Type B pancreatic cell (in vitro differentiated cells): Measurements from ENCODE around the gene VWC2L. TPM values are rescaled to one million over a fixed set of nuclear protein-coding genes. Genes with fewer than 3 reads are reported as not detected.

Source experiments
- DNase-seq: peaks from one replicate; pipeline ENCODE4 v3.0.0; 2021; ENCODE audit warnings: mixed read lengths; ENCODE audit not compliant: unreplicated experiment; ENCODE audit errors: extremely low spot score
- H3K27ac Mint-ChIP-seq: 2 replicates; pipeline ENCODE4 v1.8.0; 2021; ENCODE audit warnings: mild to moderate bottlenecking, mixed read lengths
- H3K27me3 Mint-ChIP-seq: 2 replicates; pipeline ENCODE4 v1.8.0; 2021; ENCODE audit warnings: mixed read lengths
- H3K36me3 Mint-ChIP-seq: 2 replicates; pipeline ENCODE4 v1.8.0; 2021; ENCODE audit warnings: mixed read lengths
- H3K4me1 Mint-ChIP-seq: one replicate; pipeline ENCODE4 v1.8.0; 2021; ENCODE audit warnings: mixed read lengths; ENCODE audit not compliant: unreplicated experiment
- H3K4me3 Mint-ChIP-seq: 2 replicates; pipeline ENCODE4 v1.8.0; 2021; ENCODE audit warnings: mild to moderate bottlenecking, mixed read lengths
- H3K9me3 Mint-ChIP-seq: 2 replicates; pipeline ENCODE4 v1.8.0; 2021; ENCODE audit warnings: mixed read lengths
- CTCF ChIP-seq: fragments of 200-600 bp; sonication (generic); conservative IDR thresholded peaks from 2 replicates; pipeline ENCODE4 v1.5.0; 2021; ENCODE audit warnings: antibody characterized with exemption, mild to moderate bottlenecking
- total RNA-seq: library from RNA; stranded (reverse); gene quantifications from 2 replicates; pipeline ENCODE4 v1.2.1, GENCODE V29; 2021; ENCODE audit warnings: low replicate concordance

The VWC2L gene
- total RNA-seq, 1 donor from 2014 or later: 0.17 TPM

DNA sequence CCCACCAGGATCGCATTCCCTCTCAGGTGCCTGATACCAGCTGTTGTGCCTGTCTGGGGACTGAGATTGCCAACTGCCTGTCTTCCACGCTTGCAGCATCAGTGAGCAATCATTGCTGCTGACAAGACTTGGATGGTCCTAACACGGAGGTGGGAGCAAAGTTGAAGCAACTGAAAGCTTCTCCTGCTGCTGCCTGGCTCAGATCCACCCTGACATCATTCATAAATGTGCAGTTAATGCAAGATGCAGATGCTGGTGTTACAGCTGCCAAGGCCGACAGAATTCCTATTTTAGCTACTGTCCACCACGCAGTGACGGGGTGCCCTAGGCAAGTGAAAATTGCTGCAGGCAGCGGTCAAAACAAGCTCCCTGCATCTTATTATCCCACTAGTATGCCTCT lies 131.4 kb downstream of the VWC2L start:
- no peak for TF ChIP-seq CTCF
- Mint-ChIP-seq H3K27ac (no peak overlapping the region), H3K4me1 (no peaks in the 10 kb centered on the region), H3K27me3 (no peaks in the 10 kb centered on the region), H3K9me3 (no peaks in the 10 kb centered on the region), H3K36me3 (no peaks in the 10 kb centered on the region), H3K4me3 (no peak overlapping the region)
- no peak for DNase-seq

GRCh38 chr2:214542866-214543265 lies 132.0 kb downstream of the VWC2L start:
- TF ChIP-seq CTCF: no peak
- Mint-ChIP-seq H3K27me3 (no peaks in the 10 kb centered on the region), H3K4me3 (no peak overlapping the region), H3K4me1 (no peaks in the 10 kb centered on the region), H3K27ac (no peak overlapping the region), H3K36me3 (no peaks in the 10 kb centered on the region), H3K9me3 (no peaks in the 10 kb centered on the region)
- no peak for DNase-seq

DNA sequence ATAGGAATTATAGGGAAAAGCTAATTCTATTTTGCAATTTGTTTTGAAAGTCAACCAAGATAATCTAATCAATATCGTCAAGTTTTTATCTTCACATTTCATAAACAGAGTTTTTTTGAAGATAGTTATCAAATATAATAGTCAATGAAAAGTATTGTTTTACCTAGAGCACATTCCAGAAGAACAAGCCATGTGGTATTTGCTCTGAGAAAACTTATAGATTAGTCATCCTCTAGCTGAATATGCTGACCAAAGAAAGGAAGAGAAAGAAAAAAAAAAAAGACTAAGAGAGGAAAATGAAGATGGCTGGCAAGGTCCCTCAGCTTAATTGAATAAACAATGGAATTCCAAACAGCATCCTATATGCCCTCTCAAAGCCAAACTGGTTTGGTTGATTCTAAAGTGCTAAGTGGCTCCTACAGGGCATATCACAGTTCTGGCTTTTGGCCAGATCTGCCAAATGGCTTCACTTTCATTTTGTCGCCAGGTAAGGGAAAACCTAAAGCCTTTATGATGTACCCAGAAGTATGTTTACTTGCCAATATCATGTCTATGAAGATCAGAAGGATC lies 132.6 kb downstream of the VWC2L start:
- H3K9me3 Mint-ChIP-seq: no peaks in the 10 kb centered on the region
- H3K27ac Mint-ChIP-seq: no peak overlapping the region
- H3K4me3 Mint-ChIP-seq: no peak overlapping the region
- H3K36me3 Mint-ChIP-seq: no peaks in the 10 kb centered on the region
- no peak for TF ChIP-seq CTCF
- H3K4me1 Mint-ChIP-seq: no peaks in the 10 kb centered on the region
- no peak for DNase-seq
- H3K27me3 Mint-ChIP-seq: no peaks in the 10 kb centered on the region

GRCh38 chr2:214545898-214546542 lies 135.2 kb downstream of the VWC2L start:
- Mint-ChIP-seq H3K4me3 (no peak overlapping the region), H3K27me3 (no peaks in the 10 kb centered on the region), H3K9me3 (no peaks in the 10 kb centered on the region), H3K36me3 (no peaks in the 10 kb centered on the region), H3K27ac (no peak overlapping the region), H3K4me1 (no peaks in the 10 kb centered on the region)
- DNase-seq: no peak
- TF ChIP-seq CTCF: no peak

DNA sequence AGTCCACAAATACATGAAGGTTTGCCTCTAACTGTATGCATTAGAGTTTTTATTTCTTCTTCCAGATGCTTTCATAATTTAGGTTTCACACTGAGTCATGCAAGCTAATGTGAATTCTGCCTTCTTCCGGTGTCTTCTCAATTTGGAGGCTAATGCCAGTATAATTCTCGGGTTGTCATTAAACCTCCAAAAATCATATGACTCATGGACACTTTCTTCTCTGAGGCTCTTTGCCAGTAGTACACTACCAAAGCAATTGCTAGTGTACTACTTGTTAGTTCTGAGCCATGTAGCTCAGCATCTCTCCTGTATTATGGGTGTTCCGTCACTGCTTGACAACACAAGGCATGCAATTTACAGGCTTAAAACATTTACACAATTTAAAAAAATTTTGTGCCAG lies 137.1 kb downstream of the VWC2L start:
- no peak overlapping the region for H3K4me3 Mint-ChIP-seq
- no peak overlapping the region for H3K27ac Mint-ChIP-seq
- no peaks in the 10 kb centered on the region for H3K36me3 Mint-ChIP-seq
- no peaks in the 10 kb centered on the region for H3K9me3 Mint-ChIP-seq
- no peak for TF ChIP-seq CTCF
- no peak for DNase-seq
- no peaks in the 10 kb centered on the region for H3K27me3 Mint-ChIP-seq
- H3K4me1 Mint-ChIP-seq: no peaks in the 10 kb centered on the region

GRCh38 chr2:214549946-214550345 lies 139.1 kb downstream of the VWC2L start:
- DNase-seq: no peak
- no peaks in the 10 kb centered on the region for H3K27me3 Mint-ChIP-seq
- H3K27ac Mint-ChIP-seq: no peak overlapping the region
- H3K4me3 Mint-ChIP-seq: no peak overlapping the region
- H3K9me3 Mint-ChIP-seq: no peaks in the 10 kb centered on the region
- no peaks in the 10 kb centered on the region for H3K4me1 Mint-ChIP-seq
- no peaks in the 10 kb centered on the region for H3K36me3 Mint-ChIP-seq
- TF ChIP-seq CTCF: no peak
